Hepatocyte (in vitro differentiated cells): ENCODE data around the gene ALG8. TPM values are rescaled to one million over a fixed set of nuclear protein-coding genes. Genes with fewer than 3 reads are reported as not detected.

Experiments
- DNase-seq: peaks from one replicate; pipeline ENCODE4 v3.0.0-alpha.2; 2016; ENCODE audit warnings: low spot score
- H2AFZ ChIP-seq: fragments of 200-600 bp; sonication (generic); 2 replicates; pipeline ENCODE4 v1.6.0; 2016; ENCODE audit warnings: antibody characterized with exemption, mild to moderate bottlenecking
- H3K27ac ChIP-seq: fragments of 200-600 bp; sonication (generic); 2 replicates; pipeline ENCODE4 v1.5.1; 2016; ENCODE audit warnings: mild to moderate bottlenecking
- H3K27me3 ChIP-seq: fragments of 200-600 bp; sonication (generic); 2 replicates; pipeline ENCODE4 v1.6.1; 2016
- H3K36me3 ChIP-seq: fragments of 200-600 bp; sonication (generic); replicated peaks from 2 replicates; pipeline ENCODE4 v1.5.1; 2016; ENCODE audit warnings: low read depth; ENCODE audit not compliant: insufficient read depth
- H3K4me1 ChIP-seq: fragments of 200-600 bp; sonication (generic); 2 replicates; pipeline ENCODE4 v1.5.1; 2016; ENCODE audit warnings: mild to moderate bottlenecking, moderate library complexity; ENCODE audit not compliant: insufficient read depth
- H3K4me2 ChIP-seq: fragments of 200-600 bp; sonication (generic); 2 replicates; pipeline ENCODE4 v1.6.0; 2016
- H3K4me3 ChIP-seq: fragments of 200-600 bp; sonication (generic); 2 replicates; pipeline ENCODE4 v1.5.1; 2016; ENCODE audit warnings: mild to moderate bottlenecking
- H3K79me2 ChIP-seq: fragments of 200-600 bp; sonication (generic); 2 replicates; pipeline ENCODE4 v1.6.0; 2017; ENCODE audit warnings: mild to moderate bottlenecking
- H3K9me2 ChIP-seq: fragments of 200-600 bp; sonication (generic); replicated peaks from 2 replicates; pipeline ENCODE4 v1.6.0; 2017; ENCODE audit warnings: mild to moderate bottlenecking; ENCODE audit not compliant: insufficient read depth
- H3K9me3 ChIP-seq: fragments of 200-600 bp; sonication (generic); 2 replicates; pipeline ENCODE4 v1.5.1; 2016; ENCODE audit warnings: low read depth, mild to moderate bottlenecking
- H4K20me1 ChIP-seq: fragments of 200-600 bp; sonication (generic); 2 replicates; pipeline ENCODE4 v1.6.0; 2016; ENCODE audit warnings: mild to moderate bottlenecking; ENCODE audit not compliant: insufficient read depth, poor library complexity, severe bottlenecking
- EZH2 ChIP-seq: fragments of 200-600 bp; sonication (generic); IDR thresholded peaks from 2 replicates; pipeline ENCODE4 v1.6.1; 2016; ENCODE audit warnings: antibody characterized with exemption, mild to moderate bottlenecking, borderline replicate concordance
- EZH2phosphoT487 ChIP-seq: fragments of 200-600 bp; sonication (generic); IDR thresholded peaks from one replicate; pipeline ENCODE4 v1.6.1; 2018; ENCODE audit warnings: antibody characterized with exemption, mild to moderate bottlenecking, low read depth, moderate library complexity; ENCODE audit not compliant: unreplicated experiment, severe bottlenecking
- WGBS: methylation state at CpG from one replicate; pipeline ENCODE4 v1.1.6; 2016; ENCODE audit warnings: low lambda C conversion rate; ENCODE audit errors: missing lambda C conversion rate; 5-methylcytosine and 5-hydroxymethylcytosine counted together
- polyA plus RNA-seq: library from polyadenylated mRNA; unstranded; fragments of >200 nt; fragmentation: Nextera tagmentation; extraction: Ambion mirVana; gene quantifications from 2 replicates; pipeline ENCODE4 v1.2.1, GENCODE V29; 2016
- total RNA-seq: library from RNA; depleted of rRNA; stranded (reverse); fragments of >200 nt; gene quantifications from 2 replicates; pipeline ENCODE4 v1.2.3, GENCODE V29; 2014
- TF ChIP-seq, protein P1 (sequence below): fragments of 200-600 bp; sonication (generic); IDR thresholded peaks from 2 replicates; pipeline ENCODE4 v1.5.1; 2016; ENCODE audit warnings: antibody characterized with exemption, mild to moderate bottlenecking; ENCODE audit not compliant: poor library complexity

Gene ALG8
- total and polyA plus RNA-seq, 2 experiments from 2014 or later = 43.1 to 74.3 TPM

DNA sequence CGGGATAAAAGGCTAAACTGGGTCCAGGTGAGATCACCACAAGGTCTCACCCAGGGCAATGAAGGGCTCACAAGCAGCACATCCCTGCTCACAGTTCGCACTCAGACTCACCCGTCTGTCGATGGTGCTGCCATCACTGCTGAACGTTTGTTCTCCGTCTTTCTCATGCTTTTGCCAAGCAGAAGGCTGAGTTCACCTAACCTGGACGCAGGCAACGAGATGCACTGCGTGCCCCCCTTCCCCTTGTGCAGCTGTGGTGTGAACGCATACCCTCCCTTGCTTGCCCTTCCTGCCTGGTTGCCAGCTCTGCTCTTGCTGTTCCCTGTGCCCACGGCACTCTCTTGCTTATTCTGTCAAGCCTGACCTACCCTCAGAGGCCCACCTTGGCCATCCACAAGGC is 31.0 kb upstream of the ALG8 start:
- Histone ChIP-seq H3K9me3 (no peaks in the 10 kb centered on the region), H2AFZ (no peak overlapping the region), H3K27me3 (no peaks in the 10 kb centered on the region), H3K9me2 (no peaks in the 10 kb centered on the region), H3K4me3 (no peak overlapping the region), H3K27ac (no peak overlapping the region), H3K79me2 (no peaks in the 10 kb centered on the region), H4K20me1 (no peaks in the 10 kb centered on the region), H3K4me1 (peaks cover 17% of the 10 kb centered on the region), H3K36me3 (no peaks in the 10 kb centered on the region), H3K4me2 (no peak overlapping the region)
- 96% methylated on average over 11 of the region's 11 CpGs for WGBS
- DNase-seq = no peak
- TF ChIP-seq EZH2 (no peak), EZH2phosphoT487 (no peak)
- TF ChIP-seq, protein P1, sequence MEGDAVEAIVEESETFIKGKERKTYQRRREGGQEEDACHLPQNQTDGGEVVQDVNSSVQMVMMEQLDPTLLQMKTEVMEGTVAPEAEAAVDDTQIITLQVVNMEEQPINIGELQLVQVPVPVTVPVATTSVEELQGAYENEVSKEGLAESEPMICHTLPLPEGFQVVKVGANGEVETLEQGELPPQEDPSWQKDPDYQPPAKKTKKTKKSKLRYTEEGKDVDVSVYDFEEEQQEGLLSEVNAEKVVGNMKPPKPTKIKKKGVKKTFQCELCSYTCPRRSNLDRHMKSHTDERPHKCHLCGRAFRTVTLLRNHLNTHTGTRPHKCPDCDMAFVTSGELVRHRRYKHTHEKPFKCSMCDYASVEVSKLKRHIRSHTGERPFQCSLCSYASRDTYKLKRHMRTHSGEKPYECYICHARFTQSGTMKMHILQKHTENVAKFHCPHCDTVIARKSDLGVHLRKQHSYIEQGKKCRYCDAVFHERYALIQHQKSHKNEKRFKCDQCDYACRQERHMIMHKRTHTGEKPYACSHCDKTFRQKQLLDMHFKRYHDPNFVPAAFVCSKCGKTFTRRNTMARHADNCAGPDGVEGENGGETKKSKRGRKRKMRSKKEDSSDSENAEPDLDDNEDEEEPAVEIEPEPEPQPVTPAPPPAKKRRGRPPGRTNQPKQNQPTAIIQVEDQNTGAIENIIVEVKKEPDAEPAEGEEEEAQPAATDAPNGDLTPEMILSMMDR = no peak

DNA sequence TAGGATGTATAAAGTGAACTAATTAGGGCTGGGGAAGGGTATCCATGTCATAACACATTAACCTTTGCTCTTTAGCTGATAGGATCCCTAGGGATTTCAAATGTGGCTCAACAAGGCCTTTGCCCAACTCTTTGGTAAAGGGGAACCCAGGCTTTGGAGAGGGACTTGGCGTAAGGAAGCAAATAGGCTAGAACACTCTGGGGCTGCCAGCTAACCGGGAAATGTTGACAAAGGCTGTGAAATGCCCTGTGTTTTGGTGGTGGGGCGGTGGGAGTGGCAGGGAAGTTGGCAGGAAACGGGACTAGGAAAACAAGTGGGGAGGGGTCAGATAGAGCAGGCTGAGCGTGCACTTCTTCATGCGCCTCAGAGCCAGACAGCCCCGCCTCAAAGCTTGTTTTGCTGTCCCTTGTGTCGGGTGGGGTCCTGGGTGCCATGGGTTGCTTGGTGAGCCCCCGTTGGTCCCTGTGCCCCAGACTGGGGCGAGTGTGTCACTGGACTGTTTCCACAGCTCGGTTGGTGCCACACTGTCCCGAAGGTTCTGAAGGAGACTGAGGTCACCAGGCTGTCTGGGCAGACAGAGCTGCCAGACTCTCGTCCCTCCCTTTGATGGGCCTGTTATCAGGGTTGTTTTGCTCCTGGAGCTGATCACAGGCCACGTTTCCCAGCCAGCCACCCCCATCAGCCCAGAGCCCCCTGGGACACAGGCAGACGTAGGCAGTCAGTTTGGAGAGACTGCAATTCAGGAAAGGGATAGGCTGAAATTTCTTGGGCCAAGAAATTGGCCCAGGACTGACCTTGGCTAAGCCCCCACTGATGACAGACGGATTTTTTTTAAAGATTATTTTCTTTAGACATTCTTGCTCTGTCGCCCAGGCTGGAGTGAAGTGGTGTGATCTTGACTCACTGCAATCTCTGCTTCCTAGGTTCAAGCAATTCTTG is 29.4 kb upstream of the ALG8 start:
- no peak overlapping the region for H3K4me3 ChIP-seq
- peak; percentile 33 for DNase-seq
- no peak for TF ChIP-seq EZH2phosphoT487
- TF ChIP-seq, protein P1 = no peak
- TF ChIP-seq EZH2 = no peak
- H3K9me3 ChIP-seq = no peaks in the 10 kb centered on the region
- H3K9me2 ChIP-seq = no peaks in the 10 kb centered on the region
- no peak overlapping the region for H2AFZ ChIP-seq
- H3K36me3 ChIP-seq = no peaks in the 10 kb centered on the region
- WGBS = 64% methylated on average over 17 of the region's 17 CpGs
- no peaks in the 10 kb centered on the region for H3K79me2 ChIP-seq
- H4K20me1 ChIP-seq = no peaks in the 10 kb centered on the region
- peaks cover 17% of the 10 kb centered on the region for H3K4me1 ChIP-seq
- H3K27me3 ChIP-seq = no peaks in the 10 kb centered on the region
- H3K27ac ChIP-seq = peak overlapping the region; percentile 67
- H3K4me2 ChIP-seq = no peak overlapping the region

DNA sequence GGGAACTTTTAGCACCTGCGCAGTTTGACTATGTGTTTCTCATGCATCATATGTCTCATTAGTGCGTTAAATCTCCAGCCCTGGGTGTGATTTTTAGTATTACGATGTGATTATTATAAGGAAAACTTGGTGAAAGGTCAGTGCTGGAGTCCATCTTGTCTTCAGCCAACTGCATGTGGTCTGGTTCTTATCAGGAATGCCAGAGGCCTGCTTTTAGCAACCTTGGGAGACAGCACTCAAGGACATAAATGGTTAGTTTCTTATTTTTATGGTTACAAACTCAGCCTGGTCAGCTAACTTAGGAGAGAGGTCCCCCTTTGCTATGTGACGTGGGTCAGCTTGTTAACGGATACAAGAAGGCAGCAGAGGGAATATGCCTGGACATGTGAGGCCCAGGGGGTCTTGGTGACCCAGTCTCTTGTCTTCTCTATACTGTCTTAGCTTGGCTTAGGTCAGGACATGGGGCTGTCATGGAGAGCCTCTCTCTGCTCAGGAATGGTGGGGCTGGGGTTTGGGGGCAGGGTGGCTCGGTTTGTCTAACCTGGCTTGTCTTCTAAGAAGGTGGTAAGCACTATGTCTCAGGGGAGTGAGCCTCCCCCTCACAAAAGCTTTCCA is 27.5 kb upstream of the ALG8 start:
- H3K79me2 ChIP-seq = no peaks in the 10 kb centered on the region
- H2AFZ ChIP-seq = no peak overlapping the region
- H3K4me3 ChIP-seq = no peak overlapping the region
- H3K4me2 ChIP-seq = no peak overlapping the region
- TF ChIP-seq EZH2phosphoT487 (no peak), EZH2 (no peak)
- TF ChIP-seq, protein P1 = no peak
- no peak for DNase-seq
- H3K27me3 ChIP-seq = no peaks in the 10 kb centered on the region
- peak overlapping the region; percentile 47 for H3K27ac ChIP-seq
- 78% methylated on average over 6 of the region's 6 CpGs for WGBS
- H4K20me1 ChIP-seq = no peaks in the 10 kb centered on the region
- no peaks in the 10 kb centered on the region for H3K36me3 ChIP-seq
- H3K4me1 ChIP-seq = peaks cover 17% of the 10 kb centered on the region
- H3K9me3 ChIP-seq = no peaks in the 10 kb centered on the region
- no peaks in the 10 kb centered on the region for H3K9me2 ChIP-seq
